GM21723 (cell line): ENCODE measurements around the gene UBE2G1.
"Not testable (repeated sequence)": the region's sequence is repeated elsewhere in the genome, so short reads cannot be mapped to it uniquely, and the experiment has no call there.

Source experiments
- ATAC-seq: cut with Tn5 transposase; IDR thresholded peaks from one replicate; pipeline ENCODE4 v1.9.1; 2021; ENCODE audit warnings: mild to moderate bottlenecking, moderate library complexity; ENCODE audit not compliant: unreplicated experiment

UBE2G1 gene

GRCh38 chr17:4375796-4376440 is 9.4 kb upstream of the UBE2G1 start:
- ATAC-seq = not testable (repeated sequence)

- peak; percentile 72 for ATAC-seq
Measured at GRCh38 chr17:4375039-4375748, 8.7 kb upstream of the UBE2G1 start.

DNA sequence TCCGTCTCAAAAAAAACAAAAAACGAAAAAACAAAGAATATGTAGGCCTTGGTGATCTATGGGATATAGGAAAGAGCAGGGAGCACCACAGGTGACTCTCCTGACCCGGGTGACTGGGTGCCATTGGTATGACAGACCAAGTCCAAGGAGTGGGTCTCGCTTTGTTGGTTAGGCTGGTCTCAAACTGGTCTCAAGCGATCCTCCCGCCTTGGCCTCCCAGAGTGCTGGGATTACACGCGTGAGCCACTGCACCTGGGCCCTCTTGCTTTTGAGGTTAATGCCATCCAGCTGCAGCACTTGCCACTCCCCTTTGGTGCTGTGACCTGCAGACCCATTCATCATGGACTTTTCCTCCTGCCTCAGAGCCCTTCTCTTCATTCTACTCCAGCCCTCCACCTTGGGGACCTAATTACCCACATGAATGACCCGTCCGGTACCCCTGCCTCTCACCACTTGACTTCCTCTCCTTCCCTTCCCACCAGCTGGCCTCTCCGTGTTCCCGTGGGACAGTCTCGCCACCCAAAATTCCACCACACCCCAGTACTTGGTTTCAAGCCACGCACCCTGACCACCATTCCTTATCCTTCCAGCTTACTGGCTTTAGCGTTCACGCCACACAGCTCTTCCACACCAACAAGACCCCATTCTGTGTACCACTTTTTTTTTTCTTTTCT is 3.2 kb upstream of the UBE2G1 start:
- ATAC-seq = no peak

DNA sequence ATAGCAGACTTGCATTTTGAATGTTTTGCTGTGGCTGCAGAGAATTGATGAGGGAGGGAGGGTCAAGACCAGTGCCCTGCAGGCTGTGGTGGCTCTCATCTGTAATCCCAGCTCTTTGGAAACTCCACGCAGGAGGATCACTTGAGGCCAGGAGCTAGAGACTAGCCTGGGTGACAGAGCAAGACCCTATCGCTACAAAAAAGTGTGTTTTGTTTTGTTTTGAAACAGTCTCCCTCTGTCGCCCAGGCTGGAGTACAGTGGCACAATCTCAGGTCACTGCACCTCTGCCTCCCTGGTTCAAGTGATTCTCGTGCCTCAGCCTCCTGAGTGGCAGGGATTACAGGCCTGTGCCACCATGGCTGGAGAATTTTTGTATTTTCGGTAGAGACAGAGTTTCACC is 1.9 kb upstream of the UBE2G1 start:
- ATAC-seq = no peak

DNA sequence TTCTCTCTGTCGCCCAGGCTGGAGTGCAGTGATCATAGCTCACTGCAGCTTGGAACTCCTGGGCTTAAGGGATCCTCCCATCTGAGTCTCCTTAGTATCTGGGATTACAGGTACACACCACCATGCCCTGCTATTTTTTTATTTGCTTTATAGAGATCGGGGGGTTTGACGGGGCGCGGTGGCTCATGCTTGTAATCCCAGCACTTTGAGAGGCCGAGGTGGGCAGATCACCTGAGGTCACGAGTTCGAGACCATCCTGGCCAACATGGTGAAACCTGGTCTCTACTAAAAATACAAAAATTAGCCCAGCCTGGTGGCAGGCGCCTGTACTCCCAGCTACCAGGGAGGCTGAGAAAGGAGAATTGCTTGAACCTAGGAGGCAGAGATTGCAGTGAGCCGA is 702 bp upstream of the UBE2G1 start:
- ATAC-seq = not testable (repeated sequence)

DNA sequence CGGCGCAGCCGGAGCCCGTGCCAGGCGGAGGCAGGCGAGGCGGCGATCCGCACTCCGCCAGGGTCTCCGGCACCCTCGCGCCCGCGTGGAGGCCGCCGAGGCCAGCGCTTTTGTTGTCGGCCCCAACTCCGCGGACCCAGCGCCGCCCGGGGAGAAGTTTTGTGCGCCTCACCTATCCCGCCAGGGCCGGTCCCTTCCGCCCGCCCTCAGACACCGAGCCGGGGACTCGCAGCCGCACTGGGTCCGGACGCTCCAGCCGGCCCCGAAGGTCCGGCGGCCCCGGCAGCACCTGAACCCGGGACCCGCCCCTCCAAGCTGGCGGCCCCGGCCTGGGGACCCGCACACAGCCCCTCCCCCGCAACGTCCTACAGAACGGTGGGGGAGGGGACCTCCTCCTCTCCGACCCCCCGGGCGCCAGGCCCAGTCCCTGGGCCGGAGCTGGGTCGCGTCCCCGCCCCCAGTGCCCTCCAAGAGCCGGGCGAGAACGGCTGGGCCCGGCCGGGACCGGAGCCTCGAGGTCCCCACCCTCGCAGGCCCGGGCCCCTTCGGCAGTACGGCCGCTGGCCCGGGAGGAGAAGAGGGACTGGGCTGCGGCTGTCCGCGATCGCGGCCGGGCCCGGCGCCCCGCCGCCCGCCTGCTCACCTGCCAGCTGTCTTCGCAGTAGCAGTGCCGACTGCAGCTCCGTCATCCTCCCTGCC is 698 bp downstream of the UBE2G1 start:
- ATAC-seq = peak; percentile 19

GRCh38 chr17:4365103-4365627 is 1.3 kb downstream of the UBE2G1 start:
- peak; percentile 40 for ATAC-seq

GRCh38 chr17:4364622-4365041 is 1.8 kb downstream of the UBE2G1 start:
- ATAC-seq = no peak

- no peak for ATAC-seq
Measured at GRCh38 chr17:4362141-4362540, 4.3 kb downstream of the UBE2G1 start.

DNA sequence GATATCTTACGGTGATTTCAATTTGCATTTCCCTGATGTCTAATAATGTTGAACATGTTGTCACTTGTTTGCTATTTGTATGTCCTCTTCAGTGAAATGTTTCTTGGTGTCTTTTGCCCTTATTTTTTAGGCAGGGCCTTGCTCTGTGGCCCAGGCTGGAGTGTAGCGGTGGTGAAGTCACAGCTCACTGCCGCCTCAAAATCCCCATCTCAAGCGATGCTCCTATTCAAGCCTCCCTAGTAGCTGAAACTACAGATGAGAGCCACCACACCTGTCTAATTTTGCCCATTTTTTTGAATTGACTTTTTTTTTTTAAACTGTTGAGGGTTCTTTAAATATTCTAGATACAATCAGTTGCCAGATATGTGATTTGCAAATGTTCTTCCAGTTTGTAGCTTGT is 8.3 kb downstream of the UBE2G1 start:
- peak; percentile 62 for ATAC-seq

- no peak for ATAC-seq
Measured at GRCh38 chr17:4357671-4358070, 8.8 kb downstream of the UBE2G1 start.

GRCh38 chr17:4357030-4357628 is 9.3 kb downstream of the UBE2G1 start:
- ATAC-seq = no peak

DNA sequence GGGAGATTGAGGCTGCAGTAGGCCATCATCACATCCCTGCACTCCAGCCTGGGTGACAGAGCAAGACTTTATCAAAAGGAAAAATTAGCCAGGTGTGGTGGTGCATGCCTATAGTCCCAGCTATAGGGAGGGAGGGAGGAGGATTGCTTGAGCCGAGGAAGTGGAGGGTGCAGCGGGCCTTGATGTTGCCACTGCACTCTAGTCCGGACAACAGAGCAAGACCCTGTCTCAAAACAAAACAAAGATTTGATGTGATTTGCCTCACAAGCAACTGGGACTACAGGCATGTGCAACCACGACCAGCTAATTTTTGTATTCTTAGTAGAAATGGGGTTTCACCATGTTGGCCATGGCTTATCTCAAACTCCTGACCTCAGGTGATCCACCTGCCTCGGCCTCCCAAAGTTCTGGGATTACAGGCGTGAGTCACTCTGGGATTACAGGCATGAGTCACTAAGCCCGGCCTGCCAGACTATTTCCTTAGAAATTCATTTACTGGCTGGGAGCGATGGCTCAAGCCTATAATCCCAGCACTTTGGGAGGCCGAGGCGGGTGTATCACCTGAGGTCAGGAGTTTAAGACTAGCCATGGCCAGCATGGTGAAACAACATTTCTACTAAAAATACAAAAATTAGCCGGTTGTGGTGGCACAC is 11.5 kb downstream of the UBE2G1 start:
- ATAC-seq = no peak

- ATAC-seq = no peak
Measured at GRCh38 chr17:4354206-4354605, 12.3 kb downstream of the UBE2G1 start.

DNA sequence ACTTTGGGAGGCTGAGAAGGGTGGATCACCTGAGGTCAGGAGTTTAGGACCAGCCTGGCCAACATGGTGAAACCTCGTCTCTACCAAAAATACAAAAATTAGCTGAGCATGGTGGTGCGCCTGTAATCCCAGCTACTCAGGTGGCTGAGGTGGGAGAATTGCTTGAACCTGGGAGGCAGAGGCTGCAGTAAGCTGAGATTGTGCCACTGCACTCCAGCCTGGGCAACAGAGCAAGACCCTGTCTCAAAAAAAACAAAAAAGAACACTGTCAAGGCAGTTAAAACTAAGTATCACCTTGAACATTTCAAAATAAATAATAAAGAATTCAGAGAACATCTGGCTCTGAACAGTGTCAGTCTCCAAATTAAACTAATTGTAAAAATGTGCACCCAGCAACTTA is 16.3 kb downstream of the UBE2G1 start:
- ATAC-seq = not testable (repeated sequence)

DNA sequence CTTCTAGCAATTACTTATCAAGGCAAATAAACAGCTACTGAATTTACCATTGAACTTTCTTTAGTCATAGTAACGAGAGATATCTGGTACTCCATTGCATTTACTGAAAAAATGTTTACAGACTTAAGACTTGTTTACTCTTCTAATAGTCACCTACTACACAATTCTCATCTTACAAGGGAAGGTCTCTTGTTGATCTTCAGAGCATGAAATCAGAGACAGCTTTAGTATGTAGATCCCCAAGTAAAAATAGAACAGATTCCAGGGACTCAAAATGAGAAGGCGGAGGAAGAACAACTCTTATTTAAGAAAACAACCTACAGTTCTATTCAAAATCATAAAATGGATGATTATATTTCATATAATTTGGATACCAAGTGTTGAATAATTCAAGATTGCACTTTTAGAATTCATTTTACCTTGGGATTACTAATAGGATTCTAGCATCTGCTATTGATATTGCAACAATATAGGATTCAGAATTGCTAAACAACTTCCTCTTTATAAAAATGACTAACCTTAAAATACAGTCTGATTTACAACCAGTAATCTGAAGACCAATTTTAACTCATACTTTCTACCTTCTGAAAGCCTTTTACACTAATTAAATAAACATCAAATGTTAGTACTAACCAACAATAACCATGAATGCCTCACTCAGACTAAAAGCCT is 20.8 kb downstream of the UBE2G1 start:
- ATAC-seq = no peak

- no peak for ATAC-seq
Measured at GRCh38 chr17:4344926-4345325, 21.5 kb downstream of the UBE2G1 start.

- no peak for ATAC-seq
Measured at GRCh38 chr17:4342535-4342934, 23.9 kb downstream of the UBE2G1 start.

GRCh38 chr17:4341616-4341977 is 24.9 kb downstream of the UBE2G1 start:
- ATAC-seq = no peak
